IMR-90 (cell line): ENCODE results near the gene ZFHX3. TPM values are rescaled to one million over a fixed set of nuclear protein-coding genes. Genes with fewer than 3 reads are reported as not detected.

Experiments used
- ATAC-seq: fragments of 200-7000 bp; cut with Tn5 transposase; 2 replicates; pipeline ENCODE4 v1.9.1; 2020; ENCODE audit warnings: low read depth, mild to moderate bottlenecking, moderate library complexity
- BruUV-seq: library from RNA; stranded (reverse); fragments of 400-500 nt; replicated peaks from 2 replicates; lab custom pipeline; 2021; lab: Mats Ljungman, UMichigan
- CTCF ChIA-PET: fragments of 300-600 bp; formaldehyde crosslinking; extraction: SDS; loops from one replicate; lab custom pipeline; 2021; ENCODE audit warnings: antibody characterized with exemption; lab: Yijun Ruan, JAX
- POLR2A ChIA-PET: fragments of 300-600 bp; sonication (Branson Sonifier 250); formaldehyde crosslinking; loops from one replicate; lab custom pipeline; 2022; ENCODE audit warnings: antibody characterized with exemption; ENCODE audit not compliant: unreplicated experiment; lab: Charles Lee
- DNase-seq: peaks from one replicate; pipeline ENCODE4 v3.0.0; 2013
- H2AFZ ChIP-seq: replicated peaks from 2 replicates; pipeline ENCODE3; 2013; ENCODE audit warnings: low read length, mild to moderate bottlenecking; ENCODE audit not compliant: poor library complexity
- H2AK5ac ChIP-seq: 2 replicates; pipeline ENCODE4 v1.6.1; 2013; ENCODE audit warnings: low read depth, low read length, inconsistent platforms
- H2AK9ac ChIP-seq: replicated peaks from 2 replicates; pipeline ENCODE3; 2013; ENCODE audit warnings: mild to moderate bottlenecking, low read depth, low read length, moderate library complexity; ENCODE audit not compliant: poor library complexity
- H2BK120ac ChIP-seq: 2 replicates; pipeline ENCODE4 v1.6.1; 2013; ENCODE audit warnings: low read depth, low read length, inconsistent platforms
- H2BK15ac ChIP-seq: 3 replicates; pipeline ENCODE4 v1.6.1; 2013; ENCODE audit warnings: low read depth, low read length, inconsistent platforms
- H2BK20ac ChIP-seq: 2 replicates; pipeline ENCODE4 v1.6.1; 2013; ENCODE audit warnings: low read depth, mild to moderate bottlenecking, inconsistent platforms, low read length, moderate library complexity
- H2BK5ac ChIP-seq: 2 replicates; pipeline ENCODE4 v1.6.1; 2013; ENCODE audit warnings: mild to moderate bottlenecking, low read depth, low read length, inconsistent platforms; ENCODE audit not compliant: poor library complexity, severe bottlenecking
- H3K14ac ChIP-seq: replicated peaks from 2 replicates; pipeline ENCODE4 v1.6.1; 2013; ENCODE audit warnings: low read depth, low read length, inconsistent platforms
- H3K18ac ChIP-seq: 2 replicates; pipeline ENCODE4 v1.6.1; 2013; ENCODE audit warnings: low read depth, low read length, control low read depth
- H3K23ac ChIP-seq: 2 replicates; pipeline ENCODE4 v1.6.1; 2013; ENCODE audit warnings: low read depth, low read length, inconsistent platforms
- H3K27ac ChIP-seq: 2 replicates; pipeline ENCODE4 v1.5.1; 2013; ENCODE audit warnings: mild to moderate bottlenecking, control low read depth, low read length; ENCODE audit not compliant: insufficient read depth
- H3K27me3 ChIP-seq: 2 replicates; pipeline ENCODE4 v1.6.1; 2013; ENCODE audit warnings: low read length; ENCODE audit not compliant: control insufficient read depth, insufficient read depth
- H3K36me3 ChIP-seq: 2 replicates; pipeline ENCODE4 v1.6.1; 2013; ENCODE audit warnings: low read length, mixed read lengths; ENCODE audit not compliant: control insufficient read depth, insufficient read depth
- H3K4ac ChIP-seq: 2 replicates; pipeline ENCODE4 v1.6.1; 2013; ENCODE audit warnings: low read depth, low read length, inconsistent platforms
- H3K4me1 ChIP-seq: 2 replicates; pipeline ENCODE4 v1.6.1; 2013; ENCODE audit warnings: low read length, mixed read lengths; ENCODE audit not compliant: control insufficient read depth, insufficient read depth
- H3K4me2 ChIP-seq: 2 replicates; pipeline ENCODE4 v1.6.1; 2013; ENCODE audit warnings: low read depth, mild to moderate bottlenecking, control low read depth, low read length, moderate library complexity
- H3K4me3 ChIP-seq: 2 replicates; pipeline ENCODE4 v1.5.1; 2013; ENCODE audit warnings: low read depth, mild to moderate bottlenecking, control low read depth, low read length, moderate library complexity; ENCODE audit not compliant: insufficient read depth
- H3K56ac ChIP-seq: 2 replicates; pipeline ENCODE4 v1.6.1; 2013; ENCODE audit warnings: low read length, inconsistent platforms; ENCODE audit not compliant: insufficient read depth; ENCODE audit errors: extremely low read depth
- H3K79me1 ChIP-seq, 2 experiments: 2 replicates each; pipeline ENCODE4 v1.6.1; 2013; ENCODE audit warnings: low read length in 2 of 2, inconsistent platforms in 1 of 2, low read depth in 1 of 2
- H3K9ac ChIP-seq: 2 replicates; pipeline ENCODE4 v1.6.1; 2013; ENCODE audit warnings: low read depth, low read length, control low read depth
- H3K9me1 ChIP-seq: 2 replicates; pipeline ENCODE4 v1.6.1; 2013; ENCODE audit warnings: low read length, inconsistent platforms; ENCODE audit not compliant: insufficient read depth
- H3K9me3 ChIP-seq: 2 replicates; pipeline ENCODE4 v1.6.1; 2013; ENCODE audit warnings: low read length; ENCODE audit not compliant: control insufficient read depth, insufficient read depth
- H4K20me1 ChIP-seq: 2 replicates; pipeline ENCODE4 v1.6.1; 2013; ENCODE audit warnings: low read length, inconsistent platforms; ENCODE audit not compliant: insufficient read depth
- H4K5ac ChIP-seq: 2 replicates; pipeline ENCODE4 v1.6.1; 2013; ENCODE audit warnings: mild to moderate bottlenecking, low read depth, low read length, control low read depth
- H4K8ac ChIP-seq, 2 experiments: 2 replicates each; pipeline ENCODE4 v1.6.1; 2013; ENCODE audit warnings: low read depth in 2 of 2, low read length in 2 of 2, control low read depth in 1 of 2, inconsistent platforms in 1 of 2
- H4K91ac ChIP-seq: 2 replicates; pipeline ENCODE4 v1.6.1; 2013; ENCODE audit warnings: low read depth, low read length, inconsistent platforms; ENCODE audit not compliant: insufficient read depth
- BHLHE40 ChIP-seq: fragments of 150-350 bp; IDR thresholded peaks from 2 replicates; pipeline ENCODE4 v1.6.1; 2016; ENCODE audit warnings: mild to moderate bottlenecking, low read depth, low read length
- CTCF ChIP-seq: conservative IDR thresholded peaks from 2 replicates; pipeline ENCODE4 v1.5.1; 2012; ENCODE audit warnings: mild to moderate bottlenecking, low read depth, low read length, improper control_type of control experiment
- WGBS, 2 experiments: methylation state at CpG; one replicate each; pipeline versions ENCODE4 v1.1.5 to v1.1.7; 2013; ENCODE audit warnings: missing lambda C conversion rate in 2 of 2; ENCODE audit not compliant: insufficient read length in 1 of 2; ENCODE audit errors: extremely low coverage in 2 of 2; 5-methylcytosine and 5-hydroxymethylcytosine counted together
- dilution Hi-C: fragments of 300-500 bp; cut with HindIII; formaldehyde crosslinking; loops from one replicate; pipeline ENCODE4 v1.14.3; 2018; ENCODE audit warnings: low sequenced_read_pairs; ENCODE audit not compliant: unreplicated experiment
- in situ Hi-C: fragments of 300-500 bp; cut with MboI; formaldehyde crosslinking; loops from 3 replicates; pipeline ENCODE4 v1.14.3; 2019; ENCODE audit warnings: low sequenced_read_pairs, inconsistent platforms, mixed read lengths
- intact Hi-C: fragments of 100-400 bp; cut with micrococcal nuclease; formaldehyde crosslinking; loops from 2 replicates; pipeline ENCODE4 v1.10.0; 2022
- polyA plus RNA-seq, 3 experiments: library from polyadenylated mRNA; depleted of rRNA; stranded (reverse); fragments of >200 nt; gene quantifications; 2 replicates each; pipeline ENCODE4 v1.2.3, GENCODE V29; 2012; ENCODE audit warnings: low replicate concordance in 1 of 3
- total RNA-seq: library from RNA; depleted of rRNA; stranded (reverse); fragments of >200 nt; gene quantifications from 2 replicates; pipeline ENCODE4 v1.2.3, GENCODE V29; 2012

The ZFHX3 gene
- total and polyA plus RNA-seq, 2 of the 4 experiments (the other 2 are of a cell fraction), result 1.4 to 1.7 TPM

GRCh38 chr16:73058221-73058615, 10.3 kb upstream of the ZFHX3 start:
- Histone ChIP-seq H4K8ac (no peak overlapping the region), H3K79me1 (peaks cover 11 to 34% of the 10 kb centered on the region in 2 experiments; a peak in 3 of 4 replicates), H3K27me3 (no peaks in the 10 kb centered on the region), H4K20me1 (no peaks in the 10 kb centered on the region), H2BK15ac (no peak overlapping the region), H2AFZ (peak overlapping the region; percentile 92), H3K9ac (peak overlapping the region; percentile 12; the same call in 1 of the 2 replicates), H3K23ac (no peak overlapping the region), H3K9me1 (no peaks in the 10 kb centered on the region), H3K56ac (no peak overlapping the region), H2BK20ac (no peak overlapping the region), H4K5ac (no peak overlapping the region), H2AK9ac (no peak overlapping the region), H3K36me3 (no peaks in the 10 kb centered on the region), H3K27ac (peak overlapping the region; percentile 4), H3K4me1 (peaks cover 23% of the 10 kb centered on the region), H2BK120ac (no peak overlapping the region), H3K18ac (no peak overlapping the region), H3K9me3 (no peaks in the 10 kb centered on the region), H2AK5ac (no peak overlapping the region), H4K91ac (no peak overlapping the region), H3K14ac (no peak overlapping the region), H3K4me3 (peak overlapping the region; percentile 82), H3K4ac (no peak overlapping the region), H2BK5ac (peak overlapping the region; percentile 76), H3K4me2 (no peak overlapping the region)
- in situ Hi-C loops (loop anchor here (10.0 to 25.0 kb wide), 2 partner anchors 213 to 1229 kb away; partner anchors contain the start of gene PSMD7), intact Hi-C loops (loop anchor here (2.0 to 10.0 kb wide), 5 partner anchors 271 to 933 kb away; no protein-coding TSS in a partner anchor), dilution Hi-C loops (no loop called here)
- CTCF ChIA-PET, result interaction anchor here (0.6 kb wide), 1 partner anchor 861 kb away, joined by 3 read pairs; no protein-coding TSS in a partner anchor
- DNase-seq, result no peak
- WGBS, 2 experiments, result 0% methylated on average over 25 of the region's 61 CpGs; no CpG with 5 or more reads in 1 of the 2 experiments
- POLR2A ChIA-PET, result interaction anchor here (0.7 kb wide), 1 partner anchor 324 kb away, joined by 5 read pairs; no protein-coding TSS in a partner anchor
- no peak for TF ChIP-seq BHLHE40
- 0 out of 2 replicates have a peak, but pooled peaks have one; percentile 5 for TF ChIP-seq CTCF
- BruUV-seq, result no TSS peak
- ATAC-seq, result peak; percentile 25
